GM12874 (cell line): ENCODE results near the gene ARPIN.

Source experiments
- CTCF ChIP-seq: IDR thresholded peaks from 2 replicates; pipeline ENCODE4 v1.5.1; 2011; ENCODE audit warnings: low read depth, mild to moderate bottlenecking, control low read depth, low read length, moderate library complexity; ENCODE audit not compliant: insufficient read depth

The ARPIN gene

GRCh38 chr15:89864958-89865739, 47.6 kb downstream of the ARPIN start:
- TF ChIP-seq CTCF, result no peak

DNA sequence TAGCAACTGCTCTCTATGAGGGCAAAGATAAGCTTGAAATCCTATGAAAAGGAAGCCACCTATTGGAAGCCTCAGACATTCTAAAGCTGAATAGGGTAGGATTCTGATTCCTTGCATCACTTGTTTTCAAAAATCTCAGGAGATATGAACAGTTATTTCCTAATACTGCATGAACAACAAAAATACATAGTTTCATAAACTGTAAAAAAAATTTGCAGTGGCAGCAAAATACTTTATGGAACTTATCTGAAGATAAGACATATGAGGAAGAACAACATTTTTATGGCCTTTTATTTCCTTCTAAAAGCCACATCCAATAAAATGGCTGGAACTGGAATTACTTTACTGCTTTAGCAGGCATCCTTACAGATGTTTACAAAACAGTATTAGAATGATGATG, 48.8 kb downstream of the ARPIN start:
- no peak for TF ChIP-seq CTCF

DNA sequence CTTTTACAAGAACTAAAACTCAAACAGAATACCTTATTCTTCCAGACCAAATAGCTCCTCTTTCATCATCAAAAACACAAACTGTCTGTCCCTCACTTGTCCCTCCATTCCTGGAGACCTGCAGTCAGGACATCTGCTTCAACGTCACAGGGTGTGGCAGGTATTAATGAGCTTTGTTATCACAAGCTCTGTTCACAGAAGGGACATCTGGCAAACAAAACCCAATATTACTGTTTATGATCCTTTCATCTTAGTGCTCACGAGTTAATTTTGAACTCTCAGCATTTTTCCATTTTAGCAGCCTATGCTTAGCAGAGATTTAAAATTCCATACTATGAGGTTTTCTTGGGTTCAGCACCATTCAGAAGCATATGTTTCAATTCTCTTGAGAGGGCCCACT, 51.9 kb downstream of the ARPIN start:
- TF ChIP-seq CTCF, result no peak

GRCh38 chr15:89860431-89860830, 52.3 kb downstream of the ARPIN start:
- TF ChIP-seq CTCF, result no peak

DNA sequence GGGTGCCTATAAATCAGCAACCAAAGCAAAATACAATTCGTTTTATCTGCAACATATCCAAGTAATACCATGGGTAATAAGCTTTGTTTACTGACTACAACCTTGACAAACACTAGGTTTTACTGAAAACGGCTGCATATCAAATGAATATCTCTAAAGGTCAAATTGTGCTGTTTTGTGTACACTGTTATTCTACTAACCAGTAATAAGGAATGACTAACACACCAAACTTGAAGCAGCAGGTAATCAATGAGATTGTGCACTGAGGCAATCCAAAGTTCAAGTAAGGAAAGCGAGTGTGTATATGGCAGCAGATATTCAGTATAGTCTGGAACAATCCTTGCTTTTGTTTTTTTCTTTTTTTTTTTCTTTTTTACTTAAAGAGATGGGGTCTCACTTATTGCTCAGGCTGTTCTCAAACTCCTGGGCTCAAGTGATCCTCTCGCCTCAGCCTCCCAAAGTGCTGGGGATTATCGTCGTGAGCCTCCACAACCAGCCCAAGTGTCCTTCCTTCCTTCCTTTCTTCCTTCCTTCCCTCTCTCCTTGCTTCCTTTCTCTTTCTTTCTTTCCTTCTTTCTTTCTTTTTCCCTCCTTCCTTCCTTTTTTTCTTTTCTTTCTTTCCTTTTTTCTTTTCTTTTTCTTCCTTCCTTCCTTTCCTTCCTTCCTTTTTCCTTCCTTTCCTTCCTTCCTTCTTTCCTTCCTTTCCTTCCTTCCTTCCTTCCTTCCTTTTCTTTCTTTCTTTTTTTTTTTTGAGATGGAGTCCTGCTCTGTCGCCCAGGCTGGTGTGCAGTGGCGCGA, 53.9 kb downstream of the ARPIN start:
- no peak for TF ChIP-seq CTCF

- TF ChIP-seq CTCF, result no peak
Measured at GRCh38 chr15:89857673-89858072, 55.1 kb downstream of the ARPIN start.

DNA sequence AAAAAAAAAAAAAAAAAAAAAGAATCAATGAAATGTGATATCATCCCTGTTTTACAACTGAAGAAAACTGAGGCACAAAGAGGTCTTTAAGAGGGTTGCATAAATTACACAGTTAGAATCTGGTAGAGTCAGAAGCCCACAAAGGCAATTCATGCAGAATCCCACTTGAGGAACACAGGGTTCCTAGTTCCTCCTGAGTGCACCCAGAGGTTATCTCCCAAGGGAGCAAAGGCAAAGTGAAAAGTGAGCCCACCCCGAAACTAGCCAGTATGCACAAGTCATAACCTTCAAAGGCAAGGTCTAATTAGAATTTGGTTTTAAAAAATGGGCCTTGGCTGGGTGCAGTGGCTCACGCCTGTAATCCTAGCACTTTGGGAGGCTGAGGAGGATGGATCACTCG, 56.8 kb downstream of the ARPIN start:
- no peak for TF ChIP-seq CTCF
